ENCODE data around the gene SLC39A7.
"Not testable (repeated sequence)": the region's sequence is repeated elsewhere in the genome, so short reads cannot be mapped to it uniquely, and the experiment has no call there.

Gene SLC39A7

DNA sequence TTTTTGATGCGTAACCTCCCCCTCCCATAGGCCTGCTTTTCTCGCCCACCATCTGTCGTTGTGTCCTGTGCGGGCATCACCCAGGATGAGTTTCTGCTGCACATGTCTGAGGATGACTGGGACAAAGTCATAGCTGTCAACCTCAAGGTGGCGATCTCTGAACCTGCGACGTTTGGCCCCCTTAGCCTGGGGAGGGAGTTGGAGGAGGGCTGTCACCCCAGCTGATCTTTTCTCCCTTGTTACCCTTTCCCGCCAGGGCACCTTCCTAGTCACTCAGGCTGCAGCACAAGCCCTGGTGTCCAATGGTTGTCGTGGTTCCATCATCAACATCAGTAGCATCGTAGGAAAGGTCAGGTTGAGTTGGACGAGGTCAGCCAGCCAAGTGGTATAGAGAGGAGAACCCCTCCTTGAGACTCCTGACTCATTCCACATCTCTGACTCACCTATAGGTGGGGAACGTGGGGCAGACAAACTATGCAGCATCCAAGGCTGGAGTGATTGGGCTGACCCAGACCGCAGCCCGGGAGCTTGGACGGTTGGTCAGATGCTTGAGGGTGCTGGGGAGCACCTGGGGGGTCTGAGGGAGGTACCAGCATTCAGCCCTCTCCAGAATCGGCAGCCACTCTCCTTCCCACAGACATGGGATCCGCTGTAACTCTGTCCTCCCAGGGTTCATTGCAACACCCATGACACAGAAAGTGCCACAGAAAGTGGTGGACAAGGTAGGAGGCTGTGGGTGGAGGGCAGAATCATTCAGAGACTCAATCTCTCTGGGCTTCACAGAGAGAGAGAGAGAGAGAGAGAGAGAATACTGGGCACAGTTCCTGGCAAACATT lies 4.7 kb downstream of the SLC39A7 start:
- no peak for DNase-seq (ENCODE audit: low read depth)

DNA sequence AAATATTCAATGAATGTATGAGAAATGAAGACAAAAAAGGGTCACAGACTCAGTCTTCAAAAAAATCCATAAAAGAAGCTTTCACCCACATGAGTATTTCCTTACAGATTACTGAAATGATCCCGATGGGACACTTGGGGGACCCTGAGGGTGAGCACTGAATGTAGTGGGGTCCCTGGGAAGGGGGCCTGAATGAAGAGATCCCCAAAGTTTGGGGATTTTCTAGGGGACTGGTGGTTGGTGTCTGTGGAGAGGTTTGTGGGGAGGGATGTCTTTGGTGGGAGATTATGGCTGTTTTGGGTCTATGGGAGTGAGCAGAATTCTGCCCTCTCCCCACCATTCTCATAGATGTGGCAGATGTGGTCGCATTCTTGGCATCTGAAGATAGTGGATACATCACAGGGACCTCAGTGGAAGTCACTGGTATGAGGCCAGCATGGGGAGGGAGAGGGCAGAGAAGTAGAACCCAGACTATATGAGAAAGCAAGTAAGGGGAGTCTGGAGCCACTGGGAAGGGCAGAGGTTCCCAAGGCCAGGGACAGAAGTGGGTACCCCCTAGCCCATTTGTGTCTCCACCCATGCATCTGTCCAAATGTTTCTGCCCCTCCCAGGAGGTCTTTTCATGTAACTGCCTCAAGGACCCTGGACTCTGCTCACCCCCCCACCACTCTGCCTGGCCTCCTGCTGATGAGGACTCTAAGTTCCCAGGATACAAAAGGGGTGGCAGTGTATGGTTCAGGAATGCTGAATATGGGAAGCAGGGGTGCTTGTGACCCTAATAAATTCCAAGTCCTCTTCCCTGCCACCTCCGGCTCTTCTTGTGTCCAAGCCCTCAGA lies 5.6 kb downstream of the SLC39A7 start:
- DNase-seq (ENCODE audit: low read depth), result no peak

- DNase-seq (ENCODE audit: low read depth), result no peak
These were observed 6.3 kb downstream of the SLC39A7 start for GRCh38 chr6:33206864-33207551.

- DNase-seq (ENCODE audit: low read depth), result no peak
These were observed 7.0 kb downstream of the SLC39A7 start for GRCh38 chr6:33207552-33208090.

- peak; percentile 79 for DNase-seq (ENCODE audit: low read depth)
These were observed 7.7 kb downstream of the SLC39A7 start, which contains the start of gene RING1 for GRCh38 chr6:33208091-33208967. Gene RING1, plus strand, starts transcription at chr6:33208500. Its CDS starts 323 bp downstream, at chr6:33208823.

DNA sequence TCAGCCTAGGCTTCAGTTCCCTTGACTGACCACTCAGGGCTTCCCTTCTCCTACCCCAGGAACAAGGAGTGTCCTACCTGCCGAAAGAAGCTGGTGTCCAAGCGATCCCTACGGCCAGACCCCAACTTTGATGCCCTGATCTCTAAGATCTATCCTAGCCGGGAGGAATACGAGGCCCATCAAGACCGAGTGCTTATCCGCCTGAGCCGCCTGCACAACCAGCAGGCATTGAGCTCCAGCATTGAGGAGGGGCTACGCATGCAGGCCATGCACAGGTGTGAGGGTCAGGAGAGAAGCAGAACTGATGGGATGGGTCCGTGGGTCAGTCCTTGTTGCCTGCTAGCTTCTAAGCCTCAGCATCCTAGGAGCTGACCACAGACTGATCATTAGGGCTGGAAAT lies 9.2 kb downstream of the SLC39A7 start:
- DNase-seq (ENCODE audit: low read depth), result no peak

GRCh38 chr6:33211136-33211535 lies 10.5 kb downstream of the SLC39A7 start:
- no peak for DNase-seq (ENCODE audit: low read depth)

- DNase-seq (ENCODE audit: low read depth), result no peak
These were observed 11.2 kb downstream of the SLC39A7 start for GRCh38 chr6:33211666-33212422.

GRCh38 chr6:33212857-33213165 lies 12.1 kb downstream of the SLC39A7 start:
- no peak for DNase-seq (ENCODE audit: low read depth)

GRCh38 chr6:33213166-33213988 lies 12.7 kb downstream of the SLC39A7 start:
- DNase-seq (ENCODE audit: low read depth), result no peak

DNA sequence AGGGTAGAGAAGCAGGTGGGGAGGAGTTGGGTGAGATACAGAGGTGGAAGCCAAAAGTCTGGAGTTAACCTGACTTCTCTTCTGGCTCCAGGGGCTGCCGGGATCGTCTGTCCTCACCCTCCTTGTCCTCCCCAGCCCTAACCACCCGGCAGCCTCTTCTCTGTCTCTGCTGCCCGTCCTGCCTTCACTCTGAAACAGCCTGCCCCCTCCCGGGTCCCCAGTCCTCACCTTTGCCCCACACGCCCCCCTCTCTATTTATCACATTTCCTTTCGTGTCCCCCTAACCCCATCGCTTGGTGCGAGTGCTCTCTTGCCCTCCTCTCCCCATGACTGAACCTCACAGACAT lies 13.3 kb downstream of the SLC39A7 start:
- DNase-seq (ENCODE audit: low read depth), result no peak

DNA sequence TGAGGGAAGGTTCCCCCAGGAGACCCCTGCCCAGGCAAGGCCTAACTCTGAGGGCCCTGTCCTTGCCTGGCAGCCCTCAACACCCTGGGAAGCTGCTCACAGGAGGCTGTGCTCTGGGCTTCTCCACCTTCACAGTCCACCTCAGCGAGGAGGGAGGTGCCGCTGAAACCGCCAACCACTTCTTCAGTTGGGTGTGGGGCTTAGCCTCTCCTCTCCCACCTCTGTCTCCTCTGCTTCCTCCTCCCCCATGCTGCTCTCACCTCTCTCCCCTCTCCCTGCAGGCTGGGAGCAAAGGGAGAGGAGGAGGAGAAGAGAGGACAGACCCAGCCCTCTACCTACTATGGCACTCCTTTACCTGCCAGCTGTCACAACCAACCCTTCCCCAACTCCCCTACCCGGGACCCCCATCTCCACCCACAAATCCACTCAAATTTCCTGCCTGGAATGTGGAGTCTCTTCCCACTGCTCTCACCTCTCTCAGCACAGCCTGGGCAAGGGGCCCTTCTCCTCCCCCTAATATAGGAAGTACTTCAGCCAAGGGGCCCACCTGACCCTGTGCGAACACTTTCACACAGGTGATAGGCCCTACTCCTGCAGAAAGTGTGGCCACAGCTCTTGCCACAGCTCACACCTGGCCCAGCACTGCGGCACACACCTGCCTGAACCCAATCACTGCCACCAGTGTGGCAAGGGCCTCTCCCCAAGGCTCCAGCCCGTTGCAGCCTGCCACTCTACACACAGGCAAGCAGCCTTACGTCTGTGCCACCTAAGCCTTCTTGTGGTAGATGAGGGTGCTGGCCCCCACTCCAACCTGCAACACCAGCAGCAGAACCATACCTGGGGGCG lies 14.8 kb downstream of the SLC39A7 start:
- no peak for DNase-seq (ENCODE audit: low read depth)

DNA sequence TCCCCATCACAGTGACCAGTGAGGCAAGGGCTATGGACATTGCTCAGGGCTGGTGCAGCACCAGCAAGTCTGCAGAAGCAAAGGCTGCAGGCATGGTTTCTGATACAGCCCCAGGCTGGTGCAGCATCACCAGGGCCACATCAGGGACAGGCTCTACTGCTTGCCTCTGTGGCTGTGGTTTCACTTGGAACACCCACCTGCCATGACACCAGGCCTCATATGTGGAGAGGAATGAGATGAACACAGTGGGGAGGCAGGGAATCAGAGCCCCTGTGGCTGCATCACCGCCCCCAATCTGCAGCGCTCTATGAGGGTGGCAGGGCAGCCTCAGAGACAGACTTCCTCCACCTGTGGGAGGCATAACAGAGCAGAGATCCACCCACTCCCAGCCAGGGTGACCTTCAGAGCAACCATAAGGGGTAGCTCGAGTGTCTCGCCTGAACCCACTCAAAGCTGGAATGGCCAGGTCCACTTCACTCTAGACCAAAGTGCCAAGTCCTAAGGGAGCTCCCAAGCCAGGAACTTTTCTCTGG lies 15.5 kb downstream of the SLC39A7 start:
- no peak for DNase-seq (ENCODE audit: low read depth)

DNA sequence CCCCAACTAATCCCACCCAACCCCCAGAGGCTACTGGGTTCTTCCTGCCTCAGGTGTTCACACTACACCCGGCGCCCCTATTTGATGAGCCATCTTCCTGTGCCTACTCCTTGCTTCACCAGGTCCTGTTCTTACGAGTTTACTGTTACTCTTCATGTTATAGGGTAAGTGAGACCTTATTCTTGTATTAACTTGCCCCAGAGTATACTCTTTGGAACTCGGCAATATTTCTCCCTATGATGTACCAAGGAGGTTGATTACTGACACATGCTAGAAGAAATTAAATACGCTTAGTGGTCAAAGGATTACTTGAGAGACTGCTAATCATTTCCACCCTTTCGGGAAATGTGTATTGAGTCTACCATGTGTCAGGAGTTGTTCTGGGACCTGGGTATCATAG lies 16.6 kb downstream of the SLC39A7 start:
- no peak for DNase-seq (ENCODE audit: low read depth)

GRCh38 chr6:33217681-33218080 lies 17.0 kb downstream of the SLC39A7 start:
- no peak for DNase-seq (ENCODE audit: low read depth)

- DNase-seq (ENCODE audit: low read depth), result not testable (repeated sequence)
These were observed 25.9 kb downstream of the SLC39A7 start for GRCh38 chr6:33226503-33227120.

DNA sequence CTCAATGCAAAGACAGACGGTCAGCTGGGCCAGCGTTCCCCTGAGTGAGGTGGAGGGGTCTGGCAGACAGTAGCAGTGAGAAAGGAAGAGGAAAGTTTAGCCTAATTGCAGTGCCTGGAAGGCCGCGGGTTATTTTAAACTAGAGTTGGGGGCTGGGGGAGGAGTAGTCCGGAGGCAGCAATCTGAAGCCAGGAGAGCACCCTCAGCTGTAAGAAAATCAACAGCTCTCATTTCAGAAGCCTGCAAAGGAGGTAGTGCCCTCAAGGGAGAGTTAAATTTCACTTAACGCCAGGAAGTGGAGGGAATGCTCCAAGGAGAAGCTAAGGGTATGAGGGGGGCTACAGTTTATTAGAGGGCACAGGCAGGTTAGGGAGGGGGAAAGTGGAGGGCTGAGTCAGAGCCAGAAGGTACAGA lies 34.6 kb downstream of the SLC39A7 start:
- DNase-seq (ENCODE audit: low read depth), result no peak

GRCh38 chr6:33236328-33236727 lies 35.7 kb downstream of the SLC39A7 start:
- DNase-seq (ENCODE audit: low read depth), result no peak

Data from activated T-helper 9 cell treated with anti-CD3 and anti-CD28 coated beads, Interleukin-2, amount 50 U/mL, for 16 hours (primary cell).